Anterior cingulate cortex (tissue), 58 donors: ENCODE results near the gene ZNF664.
A peak's percentile ranks its signal among the peaks of the same experiment; 100 is the strongest.

ENCODE experiments used
- DNase-seq, 58 donors: peaks; one replicate each; lab custom pipeline; 2025; lab: John Stamatoyannopoulos, UW

ZNF664 gene

DNA sequence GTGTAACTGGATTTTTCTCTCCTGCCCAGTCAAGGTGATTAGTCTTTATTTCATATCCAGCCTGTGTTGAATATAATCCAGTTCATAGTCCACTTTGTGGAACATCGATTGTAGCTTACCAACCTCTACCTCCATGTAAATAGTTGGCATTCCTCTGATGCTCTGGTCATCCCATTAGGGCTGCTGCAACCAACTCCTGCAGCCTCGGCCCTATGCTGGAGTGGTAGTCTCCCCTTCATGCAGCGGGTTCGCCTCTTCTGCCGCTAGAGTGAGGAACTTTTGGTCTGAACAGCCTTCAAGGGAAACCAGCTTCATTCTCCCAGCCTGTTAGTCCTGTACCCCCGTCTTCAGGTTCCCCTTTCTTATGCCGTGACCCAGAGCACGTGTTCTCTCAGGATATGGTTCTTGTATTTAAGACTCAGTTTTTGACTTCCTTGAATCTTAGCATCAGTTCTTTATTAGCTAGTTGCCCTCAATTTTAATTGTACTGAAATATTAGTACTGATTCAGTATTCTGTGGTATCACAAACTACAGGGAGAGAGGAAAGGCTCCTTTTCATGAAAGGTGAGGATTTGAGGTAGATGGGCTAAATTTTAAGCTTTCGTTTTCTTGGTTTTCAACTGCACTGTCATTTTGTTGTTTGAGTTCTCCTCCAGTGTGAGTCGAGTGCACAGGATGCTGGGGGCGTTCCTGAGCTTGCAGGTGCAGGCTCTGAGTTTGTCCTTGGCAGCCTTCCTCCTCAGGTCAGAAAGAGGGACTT is 33.2 kb downstream of the ZNF664 start:
- DNase-seq: no peak

DNA sequence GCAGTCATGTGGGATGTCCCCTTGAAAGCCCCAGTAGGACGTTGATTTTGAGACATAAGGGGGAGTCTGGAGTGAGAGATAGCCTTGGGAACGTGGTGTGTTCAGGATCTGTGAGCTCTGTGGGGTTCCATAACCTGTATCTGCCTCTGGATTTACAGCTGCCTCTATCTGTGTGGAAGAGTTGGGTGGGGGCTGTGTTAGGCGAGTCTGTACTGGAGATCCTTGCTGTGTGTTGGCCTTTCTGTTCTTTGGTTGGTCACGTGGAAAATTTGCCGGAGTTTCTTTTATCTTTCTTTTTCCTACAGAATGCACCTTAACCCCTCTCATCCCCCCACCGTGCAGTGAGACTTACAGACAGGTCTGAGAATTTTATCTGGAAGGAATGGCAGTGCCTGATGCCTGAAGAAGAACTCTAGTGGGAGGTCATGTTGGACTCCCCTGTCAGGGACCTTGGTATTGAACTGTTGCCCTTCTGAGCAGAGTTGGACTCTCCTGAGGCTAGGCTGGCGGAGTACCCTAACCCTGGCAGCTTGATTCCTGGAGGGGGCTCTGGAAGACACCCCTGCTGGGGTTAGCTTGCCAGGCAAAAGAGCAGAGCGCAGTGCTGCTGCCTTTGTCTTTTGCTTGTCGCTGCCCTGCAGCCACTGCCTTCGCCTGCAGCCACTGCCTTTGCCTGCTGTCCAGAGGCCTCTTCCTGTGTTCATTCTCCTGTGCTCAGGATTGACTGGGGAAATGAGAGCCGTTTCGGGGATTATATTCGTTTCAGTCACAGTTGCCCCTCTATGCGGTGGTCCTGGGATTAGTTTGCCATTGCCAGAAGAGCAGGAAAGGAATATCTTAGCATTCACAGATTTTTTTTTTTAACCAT is 34.1 kb downstream of the ZNF664 start:
- no peak for DNase-seq

DNA sequence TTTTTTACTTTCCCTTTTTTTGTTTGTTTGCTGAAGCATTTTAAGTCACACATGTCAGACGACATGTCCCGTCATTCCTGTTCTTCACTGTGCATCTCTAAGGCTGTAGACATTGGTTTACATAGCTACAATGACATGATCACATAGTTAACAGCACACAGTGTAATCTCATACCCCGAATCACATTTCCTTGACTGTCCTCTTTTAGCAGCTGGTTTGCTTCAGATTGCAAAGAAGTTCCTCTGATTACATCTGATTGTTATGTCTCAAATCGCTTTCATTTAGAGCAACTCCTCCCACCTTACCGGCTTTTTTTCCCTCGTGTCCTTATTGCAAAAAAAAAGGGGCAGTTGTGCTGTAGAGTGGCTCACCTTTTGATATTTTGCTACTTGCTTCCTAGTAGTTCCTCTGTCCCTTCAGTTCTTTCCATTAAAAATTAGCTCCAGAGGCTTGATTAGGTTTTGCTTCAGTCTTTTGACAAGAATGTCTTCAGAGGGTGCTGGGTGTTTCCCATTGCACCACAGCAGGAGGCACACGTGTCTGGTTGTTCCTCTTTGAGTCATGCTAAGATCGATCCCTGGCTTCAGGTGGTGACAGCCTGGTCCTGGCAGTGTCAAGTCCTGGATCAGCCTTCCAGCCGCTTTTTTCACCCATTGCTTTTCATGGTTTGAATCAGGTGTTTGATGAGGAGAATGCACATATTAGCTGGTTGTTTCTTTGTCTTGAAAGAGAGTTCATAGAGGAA is 35.0 kb downstream of the ZNF664 start:
- no peak for DNase-seq

DNA sequence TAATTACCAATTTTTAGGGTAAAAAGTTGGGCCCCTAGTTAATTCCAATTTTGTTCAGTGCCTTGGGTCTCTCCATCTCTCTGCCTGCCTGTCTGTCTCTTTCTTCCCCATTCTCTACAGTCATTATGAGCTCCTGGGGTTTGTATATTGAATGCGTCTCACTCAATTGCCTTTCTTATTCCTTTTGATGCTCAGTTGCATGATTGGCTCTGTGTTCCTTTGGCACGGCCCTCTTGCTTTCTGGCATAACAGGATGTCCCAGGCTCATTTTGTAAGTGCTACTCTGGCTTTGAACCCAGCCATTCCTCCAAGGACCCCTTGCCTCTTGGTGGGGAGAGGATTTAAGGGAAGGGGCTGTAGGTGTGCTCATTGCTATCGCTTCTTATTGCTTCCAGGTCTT is 35.6 kb downstream of the ZNF664 start:
- DNase-seq: peak in 2 of 58 donors; percentile 23 to 32

DNA sequence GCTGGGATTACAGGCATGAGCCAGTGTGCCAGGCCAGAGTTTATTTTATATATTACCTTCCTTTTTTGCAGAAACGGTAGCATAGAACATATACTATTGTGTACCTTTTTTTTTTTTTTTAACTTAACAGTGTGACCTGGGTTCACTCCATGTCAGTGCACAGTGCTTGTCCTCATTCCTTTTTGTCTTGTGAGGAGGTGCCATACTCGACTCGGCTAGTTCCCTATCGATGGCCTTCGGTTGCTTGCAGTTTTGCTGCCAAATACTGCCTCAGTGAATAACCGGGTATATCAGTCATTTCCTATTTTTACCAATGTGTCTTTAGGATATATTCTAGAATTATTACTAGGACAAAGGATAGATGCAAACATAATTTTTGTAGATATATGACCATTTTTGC is 36.8 kb downstream of the ZNF664 start:
- no peak for DNase-seq

DNA sequence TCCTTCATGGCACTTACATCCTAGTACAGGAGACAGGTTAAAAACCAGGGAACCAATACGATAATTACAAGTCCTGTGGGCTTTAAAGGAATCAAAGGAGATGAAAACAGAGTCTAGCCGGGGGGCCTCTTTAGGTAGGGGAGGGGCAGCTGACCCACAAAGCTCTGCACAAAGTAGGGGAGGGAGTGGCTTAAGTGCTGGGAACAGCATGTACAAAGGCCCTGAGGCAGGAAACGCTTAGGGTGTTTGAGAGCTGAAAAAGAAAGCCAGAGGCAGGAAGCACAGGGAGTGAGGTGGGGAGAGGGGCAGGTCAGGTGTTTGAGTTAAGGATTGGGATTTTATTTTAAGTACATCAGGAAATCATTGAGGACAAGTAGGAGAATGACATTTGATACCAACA is 37.7 kb downstream of the ZNF664 start:
- no peak for DNase-seq

DNA sequence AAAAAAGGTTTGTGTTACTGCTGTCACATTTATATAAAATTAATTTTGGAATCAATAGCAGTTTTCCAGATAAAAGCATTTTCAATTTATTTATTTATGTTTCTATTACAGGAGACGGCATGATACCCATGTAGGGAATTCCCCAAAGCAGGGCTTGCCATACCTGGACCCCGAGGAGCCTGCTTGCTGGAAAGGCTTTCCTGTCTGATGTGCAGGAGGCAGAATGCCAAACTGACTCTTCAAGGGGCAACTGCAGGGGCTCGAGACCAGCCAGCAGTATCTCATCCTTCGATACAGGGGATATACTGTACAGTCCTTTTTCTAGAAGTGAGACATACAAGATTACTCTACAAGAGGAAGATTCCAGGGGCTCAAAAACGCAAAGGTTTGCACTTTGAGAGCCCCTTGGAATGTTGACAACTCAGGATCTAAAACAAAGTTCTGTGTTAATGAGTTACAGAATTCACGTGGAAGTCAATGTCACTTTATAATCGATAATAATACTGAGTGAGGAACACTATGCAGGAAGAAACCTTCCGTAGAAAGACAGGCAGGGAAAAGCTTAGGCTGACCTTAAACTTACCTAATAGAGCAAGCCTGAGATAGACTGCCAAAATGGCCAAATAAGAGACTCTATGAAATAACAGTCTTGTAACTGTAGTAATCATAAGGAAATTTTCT is 38.6 kb downstream of the ZNF664 start:
- no peak for DNase-seq

DNA sequence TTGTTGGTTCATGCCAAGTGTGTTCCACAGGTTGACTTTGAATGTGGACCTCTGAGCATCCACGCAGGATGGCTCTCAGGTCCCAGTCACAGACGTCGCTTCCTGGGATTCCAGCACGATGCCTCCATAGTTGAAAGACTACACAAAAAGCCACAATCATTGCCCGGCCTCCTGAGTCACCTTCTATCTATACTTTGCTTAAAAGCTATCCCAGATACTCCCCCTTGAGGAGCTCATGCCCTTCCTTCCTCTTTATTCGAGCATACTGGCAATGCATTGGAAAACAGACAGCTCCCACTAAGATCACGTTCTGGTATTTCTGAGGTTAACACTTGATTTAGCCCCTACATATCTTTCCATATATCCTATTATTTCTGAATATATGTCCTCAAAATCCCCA is 40.1 kb downstream of the ZNF664 start:
- no peak for DNase-seq

DNA sequence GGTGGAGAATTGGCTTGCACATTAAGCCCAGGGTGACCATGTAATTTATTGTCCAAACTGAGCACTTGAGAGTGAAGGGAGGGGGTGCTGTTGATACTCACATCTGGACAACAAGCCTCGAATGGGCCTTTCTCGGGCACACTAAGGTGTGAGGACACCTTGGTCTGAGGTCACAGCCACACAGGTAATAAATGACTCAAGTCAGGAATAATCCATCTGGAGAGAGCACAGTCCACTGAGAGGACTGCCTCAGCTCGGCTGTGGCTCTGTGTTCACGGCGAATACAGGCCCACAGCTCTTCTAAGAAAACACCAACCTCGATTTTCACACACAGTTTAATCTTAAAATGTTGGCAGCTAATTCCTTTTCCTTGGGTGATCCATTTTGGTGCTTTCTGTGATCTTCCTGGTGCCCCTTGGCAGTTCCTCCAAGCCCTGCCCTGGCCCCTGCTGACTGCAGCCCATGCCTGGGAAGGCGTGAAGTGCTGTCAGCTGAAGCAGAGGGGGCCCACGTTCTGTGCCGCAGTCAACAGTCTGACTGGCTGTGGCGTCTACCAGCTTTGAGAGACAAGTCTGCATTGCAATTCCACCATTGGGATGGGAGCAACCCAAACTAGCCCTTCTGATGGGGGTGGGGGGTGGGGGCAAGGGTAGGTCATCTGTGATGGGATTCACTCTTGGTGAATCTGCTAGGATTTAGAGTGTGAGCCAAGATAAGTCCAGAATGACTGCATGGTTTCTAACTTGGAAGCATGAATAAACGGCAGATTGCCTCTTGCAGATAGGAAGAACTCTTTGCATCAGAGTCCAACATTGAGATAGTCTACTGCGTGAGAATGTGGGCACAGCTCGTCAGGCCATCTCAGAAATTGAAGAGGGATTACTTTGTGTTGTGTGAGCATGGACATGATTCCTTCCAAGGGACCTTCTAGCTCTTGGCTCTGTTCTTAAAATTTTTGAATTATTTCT is 42.8 kb downstream of the ZNF664 start:
- DNase-seq: no peak

DNA sequence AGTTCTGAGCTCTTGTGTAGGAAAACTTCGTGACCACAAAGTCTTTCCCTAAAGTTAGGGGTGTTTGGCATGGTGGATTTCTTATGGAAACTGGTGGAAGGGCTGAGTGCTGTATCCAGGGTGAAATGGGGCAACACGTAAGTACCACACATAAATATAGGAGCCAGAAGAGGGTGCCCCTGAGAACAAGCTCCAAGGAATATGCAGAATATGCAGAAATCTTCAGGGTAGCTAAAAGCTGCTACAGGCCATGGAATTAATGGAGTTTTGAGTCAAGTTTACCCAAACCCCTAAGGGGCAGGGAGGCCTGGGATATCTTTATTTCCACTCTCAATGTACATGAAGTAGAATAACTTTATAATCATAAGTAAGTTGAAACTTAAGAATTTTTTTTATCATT is 44.0 kb downstream of the ZNF664 start:
- no peak for DNase-seq

DNA sequence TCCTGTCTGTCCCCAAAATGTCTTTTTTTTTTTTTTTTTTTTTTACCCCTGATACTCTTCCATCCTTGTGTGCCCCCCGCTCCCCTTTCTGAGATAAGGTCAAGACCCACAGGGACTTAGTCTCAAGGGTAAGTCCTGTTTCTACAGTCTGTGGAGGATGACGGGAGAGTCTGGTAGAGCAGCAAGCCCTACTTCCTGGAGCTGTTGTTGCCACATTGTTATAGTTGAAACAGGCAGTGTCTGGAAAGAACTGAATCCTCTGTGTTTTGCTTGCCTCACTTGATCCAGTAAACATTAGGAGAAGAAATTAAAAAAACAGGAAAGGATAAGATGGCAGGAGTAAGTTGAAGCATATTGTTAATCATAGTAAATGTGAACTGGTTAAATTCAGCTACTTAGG is 45.5 kb downstream of the ZNF664 start:
- no peak for DNase-seq

DNA sequence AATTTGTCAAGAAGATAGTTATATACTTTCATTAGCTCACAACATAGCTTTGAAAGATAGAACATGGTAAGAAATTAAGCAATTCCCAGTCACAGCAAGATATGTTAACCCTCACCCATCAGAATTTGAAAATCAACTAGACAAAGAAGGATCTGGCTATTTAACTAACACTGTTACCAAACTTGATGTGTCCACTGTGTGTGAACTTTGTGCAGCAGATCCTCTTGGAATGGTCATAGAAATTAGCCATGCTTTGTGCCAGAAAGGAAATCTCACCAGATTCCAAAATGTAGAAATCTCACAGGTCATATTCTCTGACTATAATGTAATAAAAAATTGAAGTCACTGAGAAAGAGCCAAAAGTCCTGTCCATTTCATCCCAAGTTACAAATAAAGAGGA is 46.1 kb downstream of the ZNF664 start:
- DNase-seq: no peak

DNA sequence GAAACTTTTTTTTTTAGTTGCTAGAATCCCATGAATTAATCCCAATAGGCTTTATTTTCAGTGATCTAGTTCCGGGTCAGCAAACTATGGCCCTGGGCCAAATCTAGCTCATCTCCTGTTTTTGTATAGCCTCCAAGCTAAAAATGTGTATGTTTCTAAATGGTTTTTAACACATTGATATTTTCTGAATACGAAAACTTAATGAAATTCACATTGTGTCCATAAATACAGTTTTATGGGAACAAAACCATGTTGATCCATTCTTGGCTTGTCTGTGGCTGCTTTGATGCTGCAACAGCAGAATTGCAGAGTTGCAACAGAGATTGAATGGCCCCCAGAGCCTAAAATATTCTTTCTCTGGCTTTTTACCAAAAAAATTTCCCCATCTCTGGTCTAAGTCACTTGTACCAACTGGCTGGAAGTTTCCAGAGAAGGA is 47.5 kb downstream of the ZNF664 start:
- DNase-seq: no peak

DNA sequence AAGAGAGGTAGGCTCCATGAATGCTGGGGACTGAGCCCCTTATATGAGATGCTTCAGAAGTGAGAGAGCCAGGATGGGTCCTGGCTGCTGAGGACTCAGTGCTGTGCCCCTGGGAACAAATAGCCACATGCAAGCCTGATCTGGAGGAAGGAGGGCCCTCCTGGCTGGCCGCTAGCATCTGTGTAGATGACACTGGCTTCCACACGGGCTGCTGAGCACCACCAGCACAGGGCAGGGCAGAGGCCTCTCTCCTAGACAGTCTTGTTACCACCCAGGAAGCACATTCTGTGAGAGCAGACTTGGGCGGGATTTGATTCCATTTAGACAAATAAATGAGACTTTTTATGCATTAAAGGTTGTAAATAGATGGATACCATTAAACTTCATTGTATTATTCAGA is 48.0 kb downstream of the ZNF664 start:
- no peak for DNase-seq

DNA sequence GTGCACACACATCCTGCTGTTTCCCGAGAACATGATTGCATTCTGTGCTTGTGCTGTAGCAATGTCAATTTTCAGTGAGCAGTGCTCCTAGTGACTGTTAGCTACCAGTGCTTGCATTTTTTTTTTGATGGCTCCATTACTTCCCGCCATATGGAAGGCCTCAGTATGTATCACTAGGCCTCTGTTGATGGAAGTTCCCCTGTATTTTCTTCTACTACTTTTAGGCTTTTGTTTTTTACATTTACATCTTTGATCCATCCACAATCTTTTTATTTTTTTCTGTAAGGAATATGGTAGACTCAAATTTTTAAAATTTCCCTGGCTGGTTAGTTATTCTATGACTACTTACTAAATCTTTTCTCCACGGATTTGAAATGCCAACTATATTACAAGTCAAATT is 49.1 kb downstream of the ZNF664 start:
- DNase-seq: no peak

DNA sequence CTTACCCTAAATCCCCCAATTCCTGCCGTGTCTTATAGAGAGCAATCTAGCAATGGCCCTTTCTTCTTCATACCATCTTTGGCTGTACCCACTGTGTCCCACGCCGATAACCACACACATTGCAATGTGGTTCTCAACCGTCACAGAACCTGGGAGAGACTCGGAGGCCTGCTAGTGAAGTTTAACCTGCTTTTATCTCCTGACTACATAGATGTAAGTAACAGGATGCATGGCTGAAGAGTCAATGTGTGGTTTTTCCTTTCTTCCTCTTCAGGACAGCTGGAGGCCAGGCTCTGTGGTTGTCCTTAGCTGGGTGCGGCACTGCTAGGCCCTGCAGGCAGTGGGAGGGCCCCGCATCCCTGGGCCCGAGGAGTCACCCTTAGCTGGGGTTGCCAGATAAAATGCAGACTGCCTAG is 51.3 kb downstream of the ZNF664 start:
- no peak for DNase-seq

DNA sequence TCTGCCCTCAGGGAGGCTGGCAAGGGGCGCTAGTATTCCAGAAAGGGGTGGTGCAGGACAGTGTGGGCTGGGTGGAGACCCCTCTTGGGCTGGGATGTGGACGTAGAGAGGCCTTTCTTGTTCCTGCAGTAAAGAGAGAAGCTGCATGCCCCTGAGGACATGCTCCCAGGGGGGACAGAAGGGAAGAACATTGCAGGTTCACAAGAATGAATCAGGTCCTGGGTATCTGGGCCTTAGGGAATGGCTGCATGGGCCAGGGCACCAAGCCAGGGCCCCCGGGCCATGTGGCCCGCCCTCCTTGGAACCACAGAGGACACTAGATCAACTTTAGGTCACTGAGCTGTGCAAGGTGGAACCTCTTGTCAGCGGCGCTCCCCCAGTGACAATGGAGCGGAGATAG is 51.8 kb downstream of the ZNF664 start:
- no peak for DNase-seq

DNA sequence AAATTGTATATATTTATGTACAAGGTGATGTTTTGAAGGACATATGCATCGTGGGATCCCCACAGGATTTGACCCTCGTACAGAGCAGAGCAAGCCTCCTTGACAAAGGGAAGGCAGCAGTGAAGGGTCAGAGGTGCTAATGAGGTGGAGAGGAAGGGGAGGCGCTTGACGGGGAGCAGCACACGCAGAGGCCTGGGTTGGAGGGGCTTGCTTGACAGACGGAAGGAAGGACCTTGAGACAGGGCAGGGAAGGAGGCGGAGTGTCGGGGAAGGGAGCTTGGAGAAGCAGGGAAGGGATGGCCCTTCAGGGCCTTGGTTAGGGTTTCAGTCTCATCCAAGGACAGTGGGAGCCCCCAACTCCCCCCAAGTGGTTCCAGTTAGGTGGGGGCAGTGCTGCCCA is 52.6 kb downstream of the ZNF664 start:
- no peak for DNase-seq
